Activated CD8-positive, alpha-beta T cell treated with anti-CD3 and anti-CD28 coated beads for 36 hours (primary cell): ENCODE data around the gene LSM3. TPM values are rescaled to one million over a fixed set of nuclear protein-coding genes. Genes with fewer than 3 reads are reported as not detected.

Source experiments
- ATAC-seq: fragments of 200-7000 bp; cut with Tn5 transposase; one replicate; pipeline ENCODE4 v1.10.0; 2021; ENCODE audit warnings: mild to moderate bottlenecking, moderate library complexity
- CTCF ChIA-PET: fragments of 350-600 bp; sonication (Branson Sonifier 250); formaldehyde crosslinking; loops from one replicate; lab custom pipeline; 2021; ENCODE audit warnings: antibody characterized with exemption; lab: Charles Lee
- POLR2A ChIA-PET: fragments of 350-600 bp; sonication (Branson Sonifier 250); formaldehyde crosslinking; loops from one replicate; lab custom pipeline; 2021; ENCODE audit warnings: antibody characterized with exemption; lab: Charles Lee
- DNase-seq: peaks from one replicate; pipeline ENCODE4 v3.0.0-alpha.2; 2020
- H3K27ac Mint-ChIP-seq: one replicate; pipeline ENCODE4 v1.8.0; 2021; ENCODE audit warnings: mild to moderate bottlenecking, mixed read lengths
- H3K27me3 Mint-ChIP-seq: one replicate; pipeline ENCODE4 v1.8.0; 2021; ENCODE audit warnings: mixed read lengths
- H3K36me3 Mint-ChIP-seq: one replicate; pipeline ENCODE4 v1.8.0; 2021; ENCODE audit warnings: low read depth, mixed read lengths
- H3K4me1 Mint-ChIP-seq: one replicate; pipeline ENCODE4 v1.8.0; 2021; ENCODE audit warnings: low read depth, mixed read lengths
- H3K4me3 Mint-ChIP-seq: one replicate; pipeline ENCODE4 v1.8.0; 2021; ENCODE audit warnings: mild to moderate bottlenecking, moderate library complexity, mixed read lengths
- H3K9me3 Mint-ChIP-seq: one replicate; pipeline ENCODE4 v1.8.0; 2021; ENCODE audit warnings: mixed read lengths
- intact Hi-C: fragments of 100-400 bp; cut with micrococcal nuclease; formaldehyde crosslinking; loops from one replicate; pipeline ENCODE4 v1.10.0; 2022
- total RNA-seq, 2 experiments: library from RNA; stranded (reverse); gene quantifications; one replicate each; pipeline ENCODE4 v1.2.3, GENCODE V29; 2021
- TF ChIP-seq, protein P1 (sequence below): fragments of 200-600 bp; IDR thresholded peaks from one replicate; pipeline ENCODE4 v1.8.0; 2022; ENCODE audit warnings: antibody characterized with exemption, mild to moderate bottlenecking

LSM3 gene
- total RNA-seq, 2 experiments from 2014 or later, result 20.0 to 20.5 TPM

DNA sequence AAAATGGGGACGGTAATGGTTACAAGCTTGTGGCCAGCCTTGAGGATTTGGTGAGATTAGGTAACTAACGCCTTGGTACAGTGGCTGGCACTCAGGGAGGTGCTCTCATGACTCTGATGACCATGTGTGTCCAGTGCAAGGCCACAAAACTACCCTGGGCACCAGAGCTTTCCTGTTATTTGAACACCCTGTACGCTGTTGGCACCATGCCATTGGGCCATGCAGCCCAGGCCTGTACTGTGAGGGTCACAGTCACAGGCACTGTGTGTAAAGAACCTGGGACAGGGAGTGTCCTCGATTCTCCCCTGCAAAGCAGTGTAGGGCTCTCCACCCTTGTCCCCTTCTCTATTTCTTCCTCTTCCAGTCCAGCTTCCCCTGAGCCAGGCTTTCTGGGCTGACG lies 47.5 kb upstream of the LSM3 start:
- peaks cover 51% of the 10 kb centered on the region for H3K36me3 Mint-ChIP-seq

DNA sequence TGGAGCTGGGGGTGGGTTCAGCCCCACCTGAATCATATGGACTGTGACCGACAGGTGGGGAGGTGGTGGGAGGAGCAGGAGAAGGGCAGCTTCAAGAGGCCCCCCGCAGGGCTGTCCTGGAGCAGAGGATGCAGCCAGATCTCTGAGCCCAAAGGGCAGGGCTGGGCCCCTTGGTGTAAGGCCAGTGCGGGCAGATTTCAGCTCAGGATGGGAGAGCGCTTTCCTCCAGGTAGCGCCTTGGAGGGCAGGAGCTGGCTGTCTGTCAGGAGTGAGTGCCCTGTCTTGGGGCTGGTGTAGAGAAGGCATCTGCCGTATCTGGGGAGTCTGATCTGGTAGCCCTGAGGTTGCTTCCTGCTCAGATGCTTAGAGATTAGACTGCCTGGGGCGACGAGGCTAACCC lies 46.5 kb upstream of the LSM3 start:
- H3K4me1 Mint-ChIP-seq, result peaks cover 13% of the 10 kb centered on the region
- H3K36me3 Mint-ChIP-seq, result peaks cover 54% of the 10 kb centered on the region
- ChIA-PET CTCF (no interaction called here), POLR2A (interaction anchor here (0.9 to 3.1 kb wide), 3 partner anchors 9 to 46 kb away, joined by 4 to 11 read pairs (median 5); partner anchors contain the start of gene XPC)
- ATAC-seq, result no peak
- no peak overlapping the region for H3K27ac Mint-ChIP-seq
- no peaks in the 10 kb centered on the region for H3K9me3 Mint-ChIP-seq
- TF ChIP-seq, protein P1, sequence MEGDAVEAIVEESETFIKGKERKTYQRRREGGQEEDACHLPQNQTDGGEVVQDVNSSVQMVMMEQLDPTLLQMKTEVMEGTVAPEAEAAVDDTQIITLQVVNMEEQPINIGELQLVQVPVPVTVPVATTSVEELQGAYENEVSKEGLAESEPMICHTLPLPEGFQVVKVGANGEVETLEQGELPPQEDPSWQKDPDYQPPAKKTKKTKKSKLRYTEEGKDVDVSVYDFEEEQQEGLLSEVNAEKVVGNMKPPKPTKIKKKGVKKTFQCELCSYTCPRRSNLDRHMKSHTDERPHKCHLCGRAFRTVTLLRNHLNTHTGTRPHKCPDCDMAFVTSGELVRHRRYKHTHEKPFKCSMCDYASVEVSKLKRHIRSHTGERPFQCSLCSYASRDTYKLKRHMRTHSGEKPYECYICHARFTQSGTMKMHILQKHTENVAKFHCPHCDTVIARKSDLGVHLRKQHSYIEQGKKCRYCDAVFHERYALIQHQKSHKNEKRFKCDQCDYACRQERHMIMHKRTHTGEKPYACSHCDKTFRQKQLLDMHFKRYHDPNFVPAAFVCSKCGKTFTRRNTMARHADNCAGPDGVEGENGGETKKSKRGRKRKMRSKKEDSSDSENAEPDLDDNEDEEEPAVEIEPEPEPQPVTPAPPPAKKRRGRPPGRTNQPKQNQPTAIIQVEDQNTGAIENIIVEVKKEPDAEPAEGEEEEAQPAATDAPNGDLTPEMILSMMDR, result no peak
- intact Hi-C loops, result no loop called here
- no peak overlapping the region for H3K4me3 Mint-ChIP-seq
- DNase-seq, result no peak
- H3K27me3 Mint-ChIP-seq, result no peaks in the 10 kb centered on the region

More for the DNA sequence above, 47.5 kb upstream of the LSM3 start:
- TF ChIP-seq, protein P1, result no peak
- Mint-ChIP-seq H3K27me3 (no peaks in the 10 kb centered on the region), H3K27ac (no peak overlapping the region), H3K4me1 (peaks cover 22% of the 10 kb centered on the region), H3K4me3 (no peak overlapping the region), H3K9me3 (no peaks in the 10 kb centered on the region)
- DNase-seq (no peak), ATAC-seq (no peak)
- intact Hi-C loops, result no loop called here
- ChIA-PET CTCF (interaction anchor here (1.0 kb wide), 1 partner anchor 72 kb away, joined by 3 read pairs; no protein-coding TSS in a partner anchor), POLR2A (interaction anchor here (0.7 to 2.1 kb wide), 4 partner anchors 9 to 130 kb away, joined by 3 to 5 read pairs (median 4); partner anchors contain the start of gene XPC)

DNA sequence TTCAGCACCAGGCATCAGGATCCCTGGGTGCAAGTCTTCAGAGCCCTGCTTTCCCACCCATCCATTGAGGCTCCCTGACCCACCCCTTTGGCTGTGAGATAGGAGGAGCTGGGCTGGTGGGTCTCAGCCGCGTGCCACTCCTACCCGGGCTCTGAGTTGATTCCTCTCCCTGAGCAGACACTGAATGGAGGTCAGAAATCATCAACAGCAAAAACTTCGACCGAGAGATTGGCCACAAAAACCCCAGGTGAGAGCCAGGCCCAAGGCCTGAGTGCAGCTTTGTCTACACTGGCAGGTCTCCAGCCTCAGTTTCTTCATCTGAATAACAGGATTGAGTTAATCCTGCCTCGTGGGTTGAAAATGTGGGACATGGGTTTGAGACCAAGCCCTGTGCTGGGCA lies 45.9 kb upstream of the LSM3 start:
- DNase-seq (no peak), ATAC-seq (no peak)
- intact Hi-C loops, result no loop called here
- Mint-ChIP-seq H3K27ac (no peak overlapping the region), H3K4me1 (peaks cover 7% of the 10 kb centered on the region), H3K4me3 (no peak overlapping the region), H3K36me3 (peaks cover 50% of the 10 kb centered on the region), H3K27me3 (no peaks in the 10 kb centered on the region), H3K9me3 (no peaks in the 10 kb centered on the region)
- ChIA-PET POLR2A (interaction anchor here (2.1 to 3.1 kb wide), 2 partner anchors 11 to 35 kb away, joined by 6 to 11 read pairs; no protein-coding TSS in a partner anchor), CTCF (no interaction called here)
- TF ChIP-seq, protein P1, result no peak

DNA sequence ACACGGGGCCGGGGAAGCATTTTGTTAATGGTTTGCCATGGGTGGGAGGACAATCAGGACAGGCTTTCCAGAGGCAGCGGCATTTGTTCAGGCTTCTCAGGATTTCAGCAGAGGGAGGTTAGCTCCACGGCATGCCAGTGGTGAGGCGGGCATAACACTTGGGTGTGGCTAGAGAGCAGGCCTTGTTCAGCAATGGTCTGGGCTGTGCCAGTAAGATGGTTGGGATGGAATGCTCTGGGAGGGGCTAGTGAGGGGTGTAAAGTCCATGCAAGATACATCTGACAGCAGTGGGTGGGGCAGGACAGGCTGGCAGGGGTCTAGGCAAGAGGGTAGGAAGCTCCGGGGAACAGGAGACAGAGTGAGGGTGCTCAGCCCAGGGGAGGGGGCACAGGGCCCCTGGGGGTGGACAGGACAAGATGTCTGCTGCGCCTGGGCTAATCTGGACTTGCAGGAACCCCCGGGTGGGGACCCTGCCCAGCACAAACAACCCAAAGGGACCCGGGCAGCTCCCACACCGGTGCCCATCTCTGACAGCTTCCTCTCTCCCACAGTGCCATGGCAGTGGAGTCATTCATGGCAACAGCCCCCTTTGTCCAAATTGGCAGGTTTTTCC lies 45.3 kb upstream of the LSM3 start:
- intact Hi-C loops, result no loop called here
- TF ChIP-seq, protein P1, result no peak
- Mint-ChIP-seq H3K27me3 (no peaks in the 10 kb centered on the region), H3K27ac (no peak overlapping the region), H3K4me3 (no peak overlapping the region), H3K9me3 (no peaks in the 10 kb centered on the region), H3K36me3 (peaks cover 45% of the 10 kb centered on the region), H3K4me1 (peaks cover 1% of the 10 kb centered on the region)
- ChIA-PET CTCF (no interaction called here), POLR2A (interaction anchor here (0.5 to 3.1 kb wide), 7 partner anchors 8 to 166 kb away, joined by 3 to 12 read pairs (median 3); partner anchors contain the start of genes CHCHD4, LSM3, TMEM43 and XPC)
- DNase-seq (no peak), ATAC-seq (no peak)

DNA sequence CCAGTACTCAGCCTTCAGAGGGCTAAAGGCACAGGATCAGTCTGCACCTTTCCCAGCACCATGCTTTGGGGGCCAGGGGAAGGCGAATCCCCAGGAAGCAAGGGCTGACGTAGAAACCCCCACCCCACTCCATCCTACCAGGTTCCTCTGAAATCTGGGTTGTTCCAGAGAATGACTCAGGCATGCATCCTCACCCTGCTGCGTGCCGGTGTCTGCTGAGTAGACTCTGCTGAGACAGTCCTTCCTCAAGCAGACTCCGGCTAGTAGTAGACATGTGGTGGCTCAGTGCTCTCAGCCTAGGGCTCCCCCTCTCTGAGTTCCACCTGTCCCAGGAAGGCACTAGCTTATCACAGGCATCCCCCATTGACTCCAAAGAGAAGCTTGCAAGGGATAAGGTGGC lies 44.7 kb upstream of the LSM3 start:
- Mint-ChIP-seq H3K27me3 (no peaks in the 10 kb centered on the region), H3K27ac (no peak overlapping the region), H3K4me3 (no peak overlapping the region), H3K4me1 (no peaks in the 10 kb centered on the region), H3K9me3 (no peaks in the 10 kb centered on the region), H3K36me3 (peaks cover 41% of the 10 kb centered on the region)
- ChIA-PET CTCF (no interaction called here), POLR2A (interaction anchor here (0.5 to 3.1 kb wide), 7 partner anchors 9 to 166 kb away, joined by 3 to 12 read pairs (median 3); partner anchors contain the start of genes CHCHD4, LSM3, TMEM43 and XPC)
- TF ChIP-seq, protein P1, result no peak
- ATAC-seq (no peak), DNase-seq (no peak)
- intact Hi-C loops, result no loop called here
